Kidney epithelial cell (primary cell): ENCODE measurements around the gene PLXNA4. TPM values are rescaled to one million over a fixed set of nuclear protein-coding genes. Genes with fewer than 3 reads are reported as not detected.
"Not testable (repeated sequence)": the region's sequence is repeated elsewhere in the genome, so short reads cannot be mapped to it uniquely, and the experiment has no call there.

Experiments
- DNase-seq: peaks from one replicate; pipeline ENCODE4 v3.0.0-alpha.2; 2010; ENCODE audit warnings: low read depth
- H3K27me3 ChIP-seq: 2 replicates; pipeline ENCODE4 v1.6.0; 2011; ENCODE audit warnings: low read length; ENCODE audit not compliant: control insufficient read depth, insufficient read depth
- H3K36me3 ChIP-seq: 2 replicates; pipeline ENCODE4 v1.5.1; 2011; ENCODE audit warnings: low read length; ENCODE audit not compliant: control insufficient read depth, insufficient read depth
- H3K4me3 ChIP-seq: 2 replicates; pipeline ENCODE4 v1.5.1; 2011; ENCODE audit warnings: low read depth, mild to moderate bottlenecking, control low read depth, low read length
- CTCF ChIP-seq: IDR thresholded peaks from 2 replicates; pipeline ENCODE4 v1.5.1; 2011; ENCODE audit warnings: mild to moderate bottlenecking, moderate library complexity, low read length, control low read depth, inconsistent platforms; ENCODE audit not compliant: insufficient read depth, poor library complexity, severe bottlenecking
- total RNA-seq: library from RNA; depleted of rRNA; stranded (reverse); fragments of >200 nt; gene quantifications from 2 replicates; pipeline ENCODE4 v1.2.3, GENCODE V29; 2015

The PLXNA4 gene
- total RNA-seq, 1 donor from 2014 or later = 5.9 TPM

GRCh38 chr7:132177708-132178401, 398.4 kb downstream of the PLXNA4 start:
- Histone ChIP-seq H3K36me3 (no peaks in the 10 kb centered on the region), H3K4me3 (no peak overlapping the region), H3K27me3 (peaks cover 3% of the 10 kb centered on the region)
- no peak for TF ChIP-seq CTCF
- DNase-seq = no peak

DNA sequence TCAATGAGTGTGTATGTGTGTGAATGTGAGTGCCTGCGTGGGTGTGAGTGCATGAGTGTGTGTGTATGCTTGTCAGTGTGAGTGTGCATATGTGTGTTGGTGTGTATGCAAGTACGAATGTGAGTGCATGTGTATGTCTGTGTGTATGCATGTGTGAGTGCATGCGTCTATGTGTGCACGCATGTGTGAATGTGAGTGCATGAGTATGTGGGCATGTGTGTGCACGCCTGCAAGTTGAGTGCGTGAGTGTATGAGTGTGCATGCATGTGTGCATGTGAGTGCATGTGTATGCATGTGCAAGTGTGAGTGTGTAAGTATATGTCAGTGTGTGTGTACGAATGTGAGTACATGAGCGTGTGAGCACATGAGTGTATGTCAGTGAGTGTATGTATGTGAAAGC, 399.6 kb downstream of the PLXNA4 start:
- Histone ChIP-seq H3K4me3 (no peak overlapping the region), H3K36me3 (no peaks in the 10 kb centered on the region), H3K27me3 (peaks cover 3% of the 10 kb centered on the region)
- no peak for TF ChIP-seq CTCF
- DNase-seq = no peak

- no peak overlapping the region for H3K4me3 ChIP-seq
- no peaks in the 10 kb centered on the region for H3K36me3 ChIP-seq
- DNase-seq = no peak
- no peak for TF ChIP-seq CTCF
- no peaks in the 10 kb centered on the region for H3K27me3 ChIP-seq
Observed at GRCh38 chr7:132171130-132171576, 405.1 kb downstream of the PLXNA4 start.

- Histone ChIP-seq H3K27me3 (no peaks in the 10 kb centered on the region), H3K36me3 (no peaks in the 10 kb centered on the region), H3K4me3 (no peak overlapping the region)
- no peak for TF ChIP-seq CTCF
- no peak for DNase-seq
Observed at GRCh38 chr7:132169730-132170129, 406.5 kb downstream of the PLXNA4 start.

DNA sequence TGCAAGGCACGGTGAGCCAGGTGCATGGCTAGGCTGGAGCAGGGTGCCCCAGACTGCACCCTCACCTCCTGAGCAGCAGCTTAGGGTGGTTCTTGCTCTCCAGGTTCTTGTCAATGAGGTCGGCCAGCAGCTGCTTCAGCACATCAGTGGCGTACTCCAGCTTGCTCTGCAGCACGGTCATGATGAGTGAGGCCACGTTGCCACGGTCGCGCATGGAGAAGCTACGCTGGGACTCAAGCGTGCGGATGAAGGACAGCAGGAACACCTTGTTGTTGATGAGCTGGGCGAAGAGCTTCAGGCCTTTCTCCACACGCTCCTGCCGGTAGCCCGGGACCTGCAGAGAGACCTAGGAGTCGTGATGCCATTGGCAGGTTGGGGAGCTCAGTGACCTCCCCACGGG, 408.0 kb downstream of the PLXNA4 start:
- DNase-seq = no peak
- peaks cover 3% of the 10 kb centered on the region for H3K27me3 ChIP-seq
- H3K36me3 ChIP-seq = no peaks in the 10 kb centered on the region
- no peak for TF ChIP-seq CTCF
- H3K4me3 ChIP-seq = no peak overlapping the region

DNA sequence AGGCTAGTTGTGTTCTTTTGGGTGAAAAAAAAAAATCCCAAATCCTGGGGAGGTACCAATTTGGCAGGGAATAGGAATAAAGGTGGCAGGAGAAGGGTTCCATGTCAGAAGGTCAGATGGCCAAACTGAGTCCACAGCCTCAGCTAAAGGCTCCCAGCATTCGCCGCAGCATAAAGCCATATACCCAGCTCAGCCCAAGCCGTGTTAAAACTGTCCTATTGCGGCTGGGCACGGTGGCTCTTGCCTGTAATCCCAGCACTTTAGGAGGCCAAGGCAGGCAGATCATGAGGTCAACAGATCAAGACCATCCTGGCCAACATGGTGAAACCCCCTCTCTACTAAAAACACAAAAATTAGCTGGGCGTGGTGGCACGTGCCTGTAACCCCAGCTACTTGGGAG, 410.6 kb downstream of the PLXNA4 start:
- not testable (repeated sequence) for H3K4me3 ChIP-seq, DNase-seq, H3K27me3 ChIP-seq, H3K36me3 ChIP-seq
